ENCODE measurements around the gene HECW1.

HECW1 gene

DNA sequence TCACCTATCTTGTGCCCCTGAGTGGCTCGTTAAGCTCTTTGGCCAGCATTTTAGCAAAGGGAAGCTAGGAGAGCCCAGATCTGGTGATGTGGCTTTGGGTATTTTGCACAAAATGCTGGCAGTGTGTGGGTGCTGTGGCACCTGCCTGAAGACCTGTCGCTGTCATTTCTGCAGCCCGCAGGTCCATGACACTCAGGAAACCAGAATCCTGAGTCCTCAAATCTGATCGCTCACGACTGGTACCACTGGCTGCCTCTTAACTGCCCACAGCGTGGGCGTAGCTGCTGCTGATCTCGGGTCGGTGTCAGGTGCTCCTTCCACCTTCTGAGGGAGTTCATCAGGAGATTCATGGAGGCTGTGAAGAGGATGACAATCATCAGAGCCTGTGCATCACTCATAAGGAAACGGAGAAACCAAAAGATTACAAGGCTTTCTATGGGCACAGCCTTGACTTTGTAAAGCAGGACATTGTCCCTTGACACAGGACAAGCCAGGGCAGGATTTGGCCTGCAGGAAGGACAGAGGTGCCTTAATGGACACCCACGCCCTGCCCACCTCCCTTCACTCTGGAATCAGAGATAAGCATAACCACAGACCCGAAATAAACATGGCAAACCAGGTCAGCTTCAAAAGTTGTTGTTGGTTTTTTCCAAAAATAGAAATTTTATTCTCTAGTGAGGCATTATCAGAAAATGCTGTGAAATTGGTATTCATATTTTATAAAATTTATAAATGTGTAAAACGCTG lies 399.5 kb downstream of the HECW1 start:
- DNase-seq, result no peak

DNA sequence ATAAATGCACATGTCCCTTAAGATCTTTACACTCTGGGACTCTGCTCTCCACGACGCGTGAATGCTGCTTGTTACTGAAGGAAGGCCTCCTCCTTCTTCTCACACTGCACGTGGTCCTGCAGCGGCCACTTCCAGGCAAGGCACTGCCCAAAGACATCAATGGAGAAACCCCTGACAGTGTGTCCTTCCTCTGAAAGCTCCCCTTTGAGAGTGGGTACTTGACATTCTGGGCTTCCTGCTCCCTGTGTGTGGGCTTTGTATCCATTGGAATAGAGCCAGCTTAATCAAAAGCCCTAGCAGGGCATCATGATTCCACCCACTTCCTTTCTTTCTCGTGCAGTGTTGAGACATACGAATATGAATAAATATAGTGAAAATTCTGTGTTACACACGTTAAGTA lies 400.8 kb downstream of the HECW1 start:
- DNase-seq, result peak; percentile 24 to 40

DNA sequence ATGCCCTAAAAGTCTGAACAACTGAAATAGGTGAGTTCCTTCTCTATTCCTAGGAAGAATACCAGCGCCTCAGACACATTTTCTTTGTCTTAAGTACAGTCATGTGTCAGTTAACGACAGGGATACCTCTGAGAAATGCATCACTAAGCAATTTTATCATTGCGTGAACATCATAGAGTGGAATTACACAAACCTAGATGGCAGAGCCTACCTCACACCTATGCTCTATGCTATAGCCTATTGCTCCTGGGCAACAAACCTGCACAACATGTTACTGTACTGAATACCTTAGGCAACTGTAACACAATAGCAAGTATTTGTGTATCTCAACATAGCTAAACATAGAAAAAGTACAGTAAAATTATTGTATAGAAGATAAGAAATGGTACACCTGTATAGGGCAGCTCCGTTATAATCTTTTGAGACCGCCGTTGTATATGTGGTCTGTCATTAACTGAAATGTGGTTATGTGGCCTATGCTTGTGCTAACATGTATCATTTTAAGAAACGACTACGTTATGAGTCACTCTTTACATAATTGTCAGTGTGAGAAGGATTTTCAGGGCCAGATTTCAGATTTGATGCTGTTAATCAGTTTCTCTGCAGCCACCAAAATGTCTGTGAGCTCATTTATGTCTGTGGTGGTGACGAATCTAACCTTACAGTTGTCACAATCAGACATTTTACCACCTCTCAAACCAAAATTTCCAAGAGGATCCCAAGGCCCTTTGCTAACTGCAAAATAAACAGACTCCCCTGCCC lies 404.3 kb downstream of the HECW1 start:
- DNase-seq, result no peak

DNA sequence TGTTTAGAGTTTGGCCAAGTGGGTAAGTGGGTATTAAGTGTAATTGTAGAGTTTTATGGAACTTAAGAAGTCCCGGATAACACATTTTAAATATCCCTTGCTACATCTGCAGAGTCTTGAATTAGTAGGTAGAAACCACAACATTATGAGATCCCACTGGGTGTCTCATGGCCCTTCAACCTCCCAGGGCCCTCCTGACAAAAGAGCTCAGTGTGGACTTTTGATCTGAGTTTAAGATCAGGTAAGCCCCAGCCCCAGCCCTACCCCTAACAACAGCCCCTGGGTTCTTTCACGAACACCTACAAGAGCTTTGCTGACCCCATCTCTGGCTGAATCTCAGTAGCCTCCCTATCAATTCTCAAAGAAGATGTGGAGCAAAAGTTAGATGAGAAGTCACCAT lies 405.0 kb downstream of the HECW1 start:
- DNase-seq, result no peak

DNA sequence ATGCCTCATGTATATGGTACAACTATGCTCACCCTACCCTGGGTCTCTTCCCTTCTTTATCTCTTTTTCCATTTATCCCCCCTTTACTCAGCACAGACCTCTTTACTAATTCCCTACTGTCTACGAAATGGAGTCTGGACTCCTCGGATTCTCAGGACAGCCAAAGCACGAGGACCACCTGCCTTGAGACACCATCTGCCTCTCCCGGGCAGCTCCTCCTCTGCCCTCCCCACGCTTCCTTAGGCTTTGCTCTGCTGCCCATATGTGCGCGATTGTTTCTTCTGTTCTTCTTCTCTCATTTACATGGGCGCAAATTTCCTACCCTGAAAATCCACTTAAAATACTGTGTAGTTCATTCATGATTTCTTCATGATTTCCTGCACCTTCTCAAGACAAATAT lies 407.8 kb downstream of the HECW1 start:
- no peak for DNase-seq

DNA sequence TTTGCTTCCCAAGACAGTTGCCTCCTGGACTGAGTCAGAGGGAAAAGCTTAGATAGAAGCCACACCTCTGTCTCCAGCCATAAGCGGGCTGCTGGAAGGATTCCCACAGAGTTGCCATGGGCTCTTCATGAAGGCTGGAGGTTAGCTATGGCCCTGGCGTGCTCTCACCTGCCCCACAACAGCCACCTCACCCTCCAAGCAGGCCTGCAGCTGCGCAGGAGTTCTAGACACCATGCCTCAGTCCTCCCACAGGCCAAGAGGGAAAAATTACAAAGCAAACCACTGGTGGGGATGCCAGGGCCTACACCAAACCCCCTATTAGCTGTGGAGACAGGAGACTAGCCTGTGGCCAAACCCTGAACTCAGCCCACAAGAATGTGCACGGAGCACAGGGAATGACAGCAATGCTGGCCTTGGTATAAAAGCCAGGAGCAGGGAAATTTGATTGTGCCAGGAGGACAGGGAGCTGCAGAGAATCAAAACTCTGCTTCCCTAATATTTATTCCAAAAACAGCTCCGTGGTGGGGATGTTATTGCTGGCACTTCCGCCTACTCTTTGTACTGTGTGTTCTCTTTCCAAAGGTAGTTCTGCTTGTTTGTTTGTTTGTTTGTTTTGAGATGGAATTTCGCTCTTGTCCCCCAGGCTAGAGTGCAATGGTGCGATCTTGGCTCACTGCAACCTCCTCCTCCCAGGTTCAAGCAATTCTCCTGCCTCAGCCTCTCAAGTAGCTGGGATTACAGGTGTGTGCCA lies 410.1 kb downstream of the HECW1 start:
- DNase-seq, result no peak

DNA sequence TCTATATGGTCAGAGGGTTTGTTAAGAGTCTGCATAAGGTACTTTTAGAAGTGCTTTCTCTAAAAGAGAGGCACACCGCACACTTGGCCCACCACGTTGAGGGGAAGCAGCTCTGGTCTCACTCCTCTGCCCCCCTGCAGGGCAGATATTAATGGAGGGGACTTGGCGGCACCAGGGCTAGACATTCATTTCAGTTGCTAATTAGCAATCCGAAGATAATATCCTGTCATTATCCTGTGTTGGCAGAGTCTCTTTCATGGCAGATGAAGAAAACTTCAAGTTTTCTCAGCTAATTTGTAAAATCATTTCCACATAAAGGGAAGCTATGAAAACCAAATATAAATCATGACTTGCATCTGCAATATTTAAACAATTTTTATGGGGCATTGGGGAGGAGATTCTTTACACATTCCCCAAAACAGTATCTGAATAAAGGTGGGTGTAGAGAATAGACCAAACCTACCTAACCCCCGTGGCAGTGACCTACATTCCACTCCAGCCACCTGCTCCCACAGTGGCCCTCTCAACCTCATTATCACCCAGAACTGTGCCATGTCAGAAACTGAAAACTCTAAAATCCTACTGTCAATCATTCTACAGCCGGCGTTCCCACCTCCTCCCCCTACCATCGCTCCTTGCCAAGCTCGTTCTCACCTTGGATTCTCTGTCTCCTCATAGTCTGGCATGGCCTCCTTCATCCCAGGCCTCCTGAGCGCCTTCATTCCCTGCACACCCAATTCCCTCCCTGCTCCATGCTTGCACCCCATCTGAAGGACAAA lies 416.3 kb downstream of the HECW1 start:
- no peak for DNase-seq

DNA sequence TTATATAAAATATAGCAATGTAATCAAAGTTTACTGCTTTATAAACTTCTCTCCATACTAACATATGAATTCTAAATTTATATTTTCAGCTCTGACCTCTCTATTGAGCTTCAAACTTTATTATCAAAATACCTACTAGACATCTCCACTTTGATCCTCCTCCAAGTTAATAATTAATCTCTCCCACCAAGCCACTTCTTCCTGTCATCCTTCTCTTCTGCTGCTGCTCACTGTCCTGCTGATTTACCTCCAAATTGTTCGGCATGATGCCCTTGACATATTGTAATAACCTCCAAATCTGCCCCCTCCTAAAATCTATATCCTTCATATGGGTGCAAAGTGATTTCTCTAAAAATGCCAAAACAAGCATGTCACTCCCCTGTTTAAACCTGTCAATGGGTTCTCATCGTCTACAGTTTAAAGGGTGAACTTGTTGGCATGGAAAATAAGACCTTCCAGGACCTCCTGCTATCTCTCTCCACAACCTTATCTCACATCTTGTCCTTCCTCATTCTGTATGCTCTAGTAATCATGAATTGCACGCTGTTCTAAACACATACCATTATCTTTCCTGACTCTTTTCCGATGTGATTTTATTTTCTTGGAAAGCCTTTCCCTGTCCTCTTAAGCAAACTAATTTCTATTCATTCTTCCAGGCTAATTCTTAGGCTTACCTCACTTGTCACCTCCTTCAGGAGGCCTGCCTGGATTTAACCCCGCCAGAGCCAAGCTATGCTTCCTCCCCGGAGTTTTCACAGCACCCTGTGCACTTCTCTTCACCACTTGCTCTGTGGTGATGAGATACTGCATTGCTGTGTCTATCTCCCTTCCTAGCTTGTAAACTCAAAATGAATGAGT lies 418.3 kb downstream of the HECW1 start:
- no peak for DNase-seq

DNA sequence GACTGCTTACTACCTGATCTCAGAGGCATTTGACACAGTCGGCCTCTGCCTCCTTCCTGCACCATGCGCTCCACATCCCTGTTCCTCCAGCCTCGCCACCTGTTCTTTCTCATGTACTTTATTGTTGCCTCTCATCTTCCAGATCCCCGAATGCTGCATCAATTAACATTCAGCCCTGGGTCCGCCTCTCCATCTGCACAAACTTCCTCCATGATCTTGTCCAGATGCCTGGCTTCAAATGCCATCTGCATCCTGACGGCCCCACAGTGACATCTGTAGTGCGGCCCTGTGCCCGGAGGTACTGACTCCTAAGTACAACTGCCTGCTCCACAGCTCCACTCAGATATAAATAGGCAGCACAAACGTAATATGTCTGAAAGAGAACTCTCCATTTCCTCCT lies 419.3 kb downstream of the HECW1 start:
- no peak for DNase-seq

DNA sequence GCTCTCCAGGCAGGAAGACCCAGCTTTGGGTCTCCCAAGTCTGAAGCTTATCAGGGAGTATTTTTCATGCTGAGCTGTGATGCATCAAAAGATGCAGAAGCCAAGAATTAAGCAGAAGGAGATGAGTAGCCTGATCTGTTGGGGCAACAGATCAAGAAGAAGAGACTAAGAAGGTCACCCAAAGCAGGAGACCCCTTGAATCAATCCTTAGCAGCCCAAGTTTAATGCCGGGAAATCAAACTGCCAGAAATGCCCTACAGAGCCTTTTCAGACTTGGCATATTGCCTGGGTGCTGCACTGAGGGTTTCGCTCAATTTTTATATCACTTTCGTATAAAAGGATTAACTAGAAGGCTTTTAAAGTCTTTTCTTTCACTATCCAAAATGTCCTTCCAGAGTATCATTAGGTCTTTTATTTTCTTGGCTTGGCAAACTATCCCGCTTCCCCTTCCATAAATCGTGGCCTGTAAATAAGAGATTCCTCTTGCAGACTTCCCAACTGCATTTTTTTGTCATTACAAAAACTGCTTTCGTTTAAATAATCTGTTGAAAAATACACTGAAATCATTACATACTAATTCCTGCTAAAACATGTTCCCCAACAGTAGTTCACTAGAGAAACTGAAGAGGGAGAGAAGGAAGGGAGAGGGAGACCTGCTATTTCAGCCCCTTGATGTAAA lies 421.5 kb downstream of the HECW1 start:
- DNase-seq, result no peak

DNA sequence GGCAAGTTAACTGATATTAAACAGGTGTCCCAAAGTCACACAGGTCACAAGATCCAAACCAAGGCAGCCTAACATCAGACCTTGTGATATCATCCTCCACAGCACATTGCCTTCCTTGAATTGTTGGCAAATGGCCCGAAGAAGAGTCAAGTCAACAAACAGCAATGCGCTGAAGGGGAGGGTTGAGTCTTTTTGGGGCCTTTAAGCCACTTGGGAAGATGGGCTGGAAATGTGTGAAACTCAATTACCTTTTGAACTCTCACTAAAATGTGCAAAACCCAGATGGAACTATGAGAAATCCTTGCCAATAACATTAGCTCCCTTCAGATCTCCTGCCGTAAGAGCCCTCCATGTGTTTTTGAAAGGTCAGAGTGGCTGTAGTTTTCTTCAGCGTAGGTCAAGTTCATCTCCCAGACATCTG lies 422.6 kb downstream of the HECW1 start:
- DNase-seq, result no peak

DNA sequence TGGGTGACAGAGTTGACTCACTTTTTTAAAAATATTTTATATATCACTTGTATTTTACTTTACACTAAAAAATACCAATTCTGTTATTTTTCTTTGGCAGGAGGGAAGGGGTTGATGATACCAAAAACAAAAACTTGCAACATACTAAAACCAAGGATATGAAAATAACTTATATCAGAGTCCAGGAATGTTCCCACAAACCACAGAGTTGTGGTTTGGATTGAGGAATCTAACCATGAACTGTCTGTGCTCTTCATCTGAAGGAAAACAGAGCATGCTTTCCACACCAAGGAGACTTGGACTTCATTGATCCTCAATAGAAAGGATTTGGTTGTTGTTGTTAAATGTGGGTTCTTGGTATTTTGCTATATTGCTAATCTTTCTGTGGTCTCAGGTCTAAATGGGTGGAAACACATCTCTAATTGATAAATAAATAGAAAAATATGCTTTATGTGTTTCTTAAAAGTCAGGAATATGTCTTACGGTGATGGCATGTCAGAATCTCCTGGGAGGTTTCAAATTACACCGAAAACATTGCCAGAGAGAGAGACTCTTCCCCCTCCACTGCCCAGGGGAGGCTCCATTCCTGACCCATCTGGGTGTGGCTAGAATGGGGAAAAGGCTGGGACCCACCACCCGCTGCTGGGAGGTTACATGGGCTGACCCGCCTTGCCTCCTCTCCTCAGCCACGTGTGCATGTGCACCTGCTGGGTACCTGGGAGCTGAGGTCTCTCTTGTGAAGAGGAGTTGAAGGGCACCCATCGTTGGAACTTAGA lies 423.6 kb downstream of the HECW1 start:
- no peak for DNase-seq

DNA sequence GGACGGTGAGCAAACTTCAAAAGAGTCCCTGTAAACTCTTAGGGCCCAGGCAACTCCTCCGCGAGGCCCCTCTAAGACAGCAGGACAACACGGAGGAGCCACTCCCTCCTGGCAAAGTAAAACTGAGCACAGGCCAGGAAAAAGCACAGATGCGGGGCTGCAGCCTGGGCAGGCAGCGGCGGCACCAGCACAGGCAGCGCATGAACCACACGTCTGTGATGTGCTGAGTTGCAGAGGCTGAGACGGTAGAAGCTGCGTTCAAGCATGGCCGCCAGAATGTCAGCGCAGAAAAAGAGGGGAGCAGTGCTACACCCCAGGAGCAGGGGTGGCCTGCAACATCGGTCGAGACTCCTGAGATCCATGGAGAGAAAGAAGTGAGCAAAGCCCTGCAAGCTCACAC lies 424.3 kb downstream of the HECW1 start:
- no peak for DNase-seq

DNA sequence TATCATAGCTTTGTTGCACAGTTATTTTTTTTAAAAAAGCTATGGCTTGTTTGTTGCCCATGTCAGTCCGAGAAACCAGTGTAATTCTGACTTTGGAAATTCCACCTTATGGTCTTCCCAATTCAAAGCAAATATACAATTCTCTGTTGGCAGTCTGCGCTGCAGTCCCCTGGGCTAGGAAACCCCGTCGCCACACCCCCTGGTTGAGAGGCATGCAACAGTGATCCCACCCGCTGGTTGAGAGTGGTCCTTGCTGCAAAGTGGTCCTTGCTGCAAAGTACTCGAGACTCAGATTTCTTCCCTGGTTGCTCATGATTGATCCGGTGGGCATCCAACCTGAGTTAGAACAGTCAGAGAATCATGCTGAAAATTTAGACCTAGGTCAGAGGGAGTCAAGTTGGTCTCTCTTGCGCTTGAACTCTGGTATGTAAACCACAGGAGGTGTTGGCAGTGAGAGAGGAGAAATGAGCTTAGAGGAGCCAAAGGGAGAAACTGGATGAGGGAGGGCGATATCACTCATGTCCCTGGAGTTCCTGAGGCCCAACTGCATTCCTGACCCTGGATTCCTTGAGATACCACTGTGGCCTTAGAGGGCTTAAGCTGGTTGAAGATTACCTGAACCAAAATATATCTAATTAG lies 425.4 kb downstream of the HECW1 start:
- DNase-seq, result no peak

DNA sequence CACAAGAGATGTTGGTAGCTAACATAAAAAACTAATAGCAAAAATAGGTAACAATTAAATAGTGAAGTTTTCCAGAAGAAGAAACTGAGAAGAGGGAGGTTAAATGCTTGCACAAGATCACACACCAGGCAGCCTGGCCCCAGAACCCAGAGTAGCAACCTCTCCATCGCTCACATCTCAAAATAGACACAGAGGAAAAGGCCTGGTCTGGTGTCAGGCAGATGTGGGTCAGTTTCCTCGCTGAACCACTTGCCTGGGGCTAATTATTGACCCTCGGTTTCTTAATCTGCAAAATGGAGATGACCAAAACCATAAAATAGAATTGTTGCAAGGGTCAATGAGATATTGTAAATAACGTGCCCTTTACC lies 425.9 kb downstream of the HECW1 start:
- DNase-seq, result no peak

DNA sequence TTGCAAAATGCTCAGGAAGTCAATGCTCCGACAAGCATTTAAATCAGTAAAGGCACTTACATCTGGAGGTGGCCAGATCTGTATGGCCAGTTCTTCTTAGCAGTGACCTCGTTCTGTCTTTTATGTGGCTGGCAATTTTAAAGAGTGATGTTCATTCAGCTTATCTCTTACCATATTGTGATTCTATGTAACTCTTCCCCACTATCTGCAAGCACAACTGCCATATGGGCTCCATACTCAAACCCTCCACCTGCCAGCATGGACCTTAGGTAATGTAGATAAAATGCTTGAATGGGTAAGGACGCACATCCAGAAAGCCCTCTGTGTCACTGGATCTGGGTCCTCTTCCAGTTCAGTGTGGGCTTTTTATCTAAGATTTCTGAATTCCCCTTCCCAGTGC lies 428.0 kb downstream of the HECW1 start:
- no peak for DNase-seq

DNA sequence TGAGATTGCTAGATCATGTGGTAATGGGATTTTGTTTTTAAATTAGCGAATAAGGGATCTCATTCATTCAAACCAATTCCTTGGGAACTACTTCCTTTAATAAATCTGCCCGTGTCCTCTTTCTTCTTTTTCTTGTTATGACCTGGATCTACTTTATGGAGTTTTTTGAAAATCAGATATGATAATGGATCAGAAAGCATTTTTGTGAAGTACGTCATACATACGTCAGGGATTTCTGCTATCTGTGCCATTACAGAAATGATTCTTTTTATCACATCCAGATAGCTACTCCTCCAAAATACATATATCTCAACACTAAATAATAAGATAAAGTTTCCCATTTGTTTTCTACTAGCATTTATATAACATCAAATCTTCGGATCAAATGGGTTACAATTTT lies 430.3 kb downstream of the HECW1 start:
- DNase-seq, result no peak

DNA sequence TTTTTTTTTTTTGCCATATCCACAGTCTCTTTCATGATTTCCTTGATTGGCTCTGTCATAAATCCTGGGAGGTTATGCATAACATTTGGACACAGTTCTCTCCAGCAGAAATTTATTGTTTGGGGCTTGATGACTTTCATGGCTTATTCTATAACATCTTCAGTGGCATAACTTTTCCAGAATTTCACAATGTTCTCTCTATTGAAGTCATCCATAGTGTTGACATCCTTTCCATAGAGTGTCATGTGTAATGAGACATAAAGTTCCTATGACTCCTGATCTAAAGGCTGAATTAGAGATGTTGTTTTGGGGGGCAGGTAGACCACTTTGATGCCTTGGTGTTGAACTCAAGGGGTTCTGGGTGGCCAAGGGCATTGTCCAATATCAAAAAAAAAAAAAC lies 433.8 kb downstream of the HECW1 start:
- peak in 1 of 2 donors; percentile 12 for DNase-seq

DNA sequence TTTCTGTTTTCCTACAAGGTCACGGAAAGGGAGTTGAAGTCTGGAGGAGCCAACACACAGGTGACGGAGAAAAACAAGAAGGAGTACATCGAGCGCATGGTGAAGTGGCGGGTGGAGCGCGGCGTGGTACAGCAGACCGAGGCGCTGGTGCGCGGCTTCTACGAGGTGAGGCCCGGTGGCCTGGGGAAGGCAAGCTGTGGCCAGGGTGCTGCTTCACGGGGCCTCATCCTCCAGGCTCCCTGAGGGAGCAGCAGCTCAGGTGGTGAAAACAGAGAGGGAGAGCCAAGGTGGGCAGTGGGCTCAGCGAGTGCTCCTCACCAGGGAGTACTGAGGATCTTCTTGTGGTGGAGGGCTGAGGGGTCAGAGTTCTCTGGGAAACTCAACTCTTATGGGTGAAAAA lies 438.0 kb downstream of the HECW1 start:
- no peak for DNase-seq

DNA sequence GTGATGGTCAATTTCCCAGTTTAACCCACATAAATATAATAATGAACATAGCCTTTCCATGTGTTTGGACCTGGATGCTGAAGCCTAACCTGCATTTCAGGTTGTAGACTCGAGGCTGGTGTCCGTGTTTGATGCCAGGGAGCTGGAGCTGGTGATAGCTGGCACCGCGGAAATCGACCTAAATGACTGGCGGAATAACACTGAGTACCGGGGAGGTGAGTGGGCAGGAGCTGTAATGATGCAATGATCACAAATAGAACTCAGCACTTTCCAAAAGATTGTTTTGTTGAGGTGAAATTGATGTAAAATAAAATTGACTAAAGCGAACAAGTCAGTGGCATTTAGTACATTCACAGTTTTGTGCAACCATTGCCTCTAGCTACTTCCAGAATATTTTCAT lies 439.7 kb downstream of the HECW1 start:
- DNase-seq, result no peak
